ENCODE data around the gene SLC35F2.

- TF ChIP-seq CTCF (IDR thresholded peaks at IDR 0.05; ENCODE audit: insufficient read depth, low read length) = no peak
- no peak for TF ChIP-seq POLR2AphosphoS5 (IDR thresholded peaks at IDR 0.05; ENCODE audit: low read depth)
- no peak for TF ChIP-seq REST (IDR thresholded peaks at IDR 0.05; ENCODE audit: insufficient replicate concordance, low read depth)
- TF ChIP-seq SPI1 (IDR thresholded peaks at IDR 0.05; ENCODE audit: borderline replicate concordance, low read depth) = no peak
Observed at GRCh38 chr11:107860688-107861087, 2.1 kb upstream of the SLC35F2 start.
